Measurements from ENCODE around the gene LILRA1.
"Not testable (repeated sequence)": the region's sequence is repeated elsewhere in the genome, so short reads cannot be mapped to it uniquely, and the experiment has no call there.

Gene LILRA1

DNA sequence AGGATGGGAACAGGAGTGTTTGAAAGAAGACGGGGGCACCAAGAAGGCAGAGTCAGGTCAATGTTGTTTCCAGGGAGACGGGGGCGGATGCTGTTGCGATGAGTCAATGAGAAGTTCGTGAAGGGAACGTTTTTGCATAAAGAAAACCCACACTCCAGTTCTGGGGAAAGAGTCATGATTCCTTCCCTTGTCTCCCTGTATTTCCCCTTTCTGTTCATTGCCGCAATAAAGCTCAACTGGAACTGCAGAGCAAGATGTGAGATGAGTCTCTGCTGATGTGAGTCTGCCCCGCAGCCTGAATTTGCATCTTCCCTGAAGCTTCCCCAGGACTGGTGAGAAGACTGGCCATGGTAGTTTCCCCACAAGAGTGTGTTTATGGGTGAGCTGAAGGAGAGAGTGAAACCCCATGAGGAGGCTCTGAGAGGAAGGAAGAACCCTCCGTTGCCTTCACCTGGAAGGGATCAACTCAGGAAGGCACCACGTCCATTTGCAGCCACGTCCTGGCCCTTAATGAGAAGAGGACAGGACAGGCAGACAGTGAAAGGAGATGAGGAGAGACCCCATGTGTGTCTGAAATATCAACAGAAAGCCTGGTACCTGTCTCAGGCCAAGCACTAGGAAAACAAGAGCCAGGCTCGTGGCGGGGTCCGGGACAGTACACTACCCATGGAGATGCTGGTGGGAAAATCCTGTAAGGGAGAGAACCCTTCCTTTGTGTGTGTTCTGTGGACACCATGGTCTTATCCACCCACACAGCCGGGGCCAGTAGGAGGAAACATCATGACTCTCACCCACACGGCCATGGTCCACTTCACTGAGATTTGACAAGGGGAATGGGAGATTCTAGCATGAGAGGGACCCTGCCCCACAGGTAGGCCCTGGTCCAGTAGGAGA lies 13.7 kb downstream of the LILRA1 start:
- Mint-ChIP-seq H3K27me3 (no peaks in the 10 kb centered on the region), H3K27ac (peak overlapping the region; percentile 82), H3K4me1 (peaks cover 36% of the 10 kb centered on the region), H3K36me3 (peaks cover 6% of the 10 kb centered on the region), H3K9me3 (peaks cover 4% of the 10 kb centered on the region), H3K4me3 (peak overlapping the region; percentile 74)
- ATAC-seq: peak; percentile 91

- Mint-ChIP-seq H3K9me3 (peaks cover 4% of the 10 kb centered on the region), H3K27me3 (no peaks in the 10 kb centered on the region), H3K36me3 (peaks cover 6% of the 10 kb centered on the region), H3K27ac (peak overlapping the region; percentile 82), H3K4me1 (peaks cover 43% of the 10 kb centered on the region), H3K4me3 (peak overlapping the region; percentile 74)
- no peak for ATAC-seq
Measured at GRCh38 chr19:54607785-54608150, 14.3 kb downstream of the LILRA1 start.

- ATAC-seq: no peak
- peaks cover 45% of the 10 kb centered on the region for H3K4me1 Mint-ChIP-seq
- peaks cover 6% of the 10 kb centered on the region for H3K36me3 Mint-ChIP-seq
- peaks cover 4% of the 10 kb centered on the region for H3K9me3 Mint-ChIP-seq
- H3K27ac Mint-ChIP-seq: peak overlapping the region; percentile 82
- no peaks in the 10 kb centered on the region for H3K27me3 Mint-ChIP-seq
- no peak overlapping the region for H3K4me3 Mint-ChIP-seq
Measured at GRCh38 chr19:54608205-54608604, 14.8 kb downstream of the LILRA1 start.

- no peak for ATAC-seq
- Mint-ChIP-seq H3K4me3 (no peak overlapping the region), H3K4me1 (peaks cover 49% of the 10 kb centered on the region), H3K9me3 (peaks cover 7% of the 10 kb centered on the region), H3K36me3 (peaks cover 6% of the 10 kb centered on the region), H3K27me3 (no peaks in the 10 kb centered on the region), H3K27ac (no peak overlapping the region)
Measured at GRCh38 chr19:54608792-54609191, 15.4 kb downstream of the LILRA1 start.

- H3K36me3 Mint-ChIP-seq: peaks cover 6% of the 10 kb centered on the region
- no peak for ATAC-seq
- H3K27ac Mint-ChIP-seq: peak overlapping the region; percentile 17
- H3K9me3 Mint-ChIP-seq: peaks cover 7% of the 10 kb centered on the region
- peaks cover 55% of the 10 kb centered on the region for H3K4me1 Mint-ChIP-seq
- no peak overlapping the region for H3K4me3 Mint-ChIP-seq
- no peaks in the 10 kb centered on the region for H3K27me3 Mint-ChIP-seq
Measured at GRCh38 chr19:54609356-54609791, 15.9 kb downstream of the LILRA1 start.

DNA sequence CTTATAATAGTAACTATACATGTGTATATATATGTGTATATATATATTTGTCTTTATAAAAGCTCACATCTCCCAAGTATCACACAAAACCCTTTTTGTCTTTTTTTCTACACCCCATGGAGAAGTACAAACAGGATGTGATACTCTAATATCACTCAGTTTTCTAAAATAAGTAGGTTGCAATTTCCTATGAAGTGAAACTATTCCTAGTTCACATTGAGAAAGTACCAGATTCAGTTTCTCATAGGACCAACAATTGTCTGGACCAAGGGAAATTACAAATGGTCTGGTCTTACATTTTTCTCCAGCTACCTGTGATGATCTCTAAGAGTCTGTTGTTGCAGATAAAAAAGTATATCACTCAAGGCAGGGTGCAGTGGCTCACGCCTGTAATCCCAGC lies 19.0 kb downstream of the LILRA1 start:
- H3K27me3 Mint-ChIP-seq: no peaks in the 10 kb centered on the region
- peaks cover 64% of the 10 kb centered on the region for H3K4me1 Mint-ChIP-seq
- H3K4me3 Mint-ChIP-seq: no peak overlapping the region
- H3K36me3 Mint-ChIP-seq: no peaks in the 10 kb centered on the region
- ATAC-seq: no peak
- peaks cover 6% of the 10 kb centered on the region for H3K9me3 Mint-ChIP-seq
- H3K27ac Mint-ChIP-seq: peak overlapping the region; percentile 69

- peaks cover 6% of the 10 kb centered on the region for H3K9me3 Mint-ChIP-seq
- peaks cover 54% of the 10 kb centered on the region for H3K4me1 Mint-ChIP-seq
- no peaks in the 10 kb centered on the region for H3K36me3 Mint-ChIP-seq
- no peak overlapping the region for H3K4me3 Mint-ChIP-seq
- H3K27ac Mint-ChIP-seq: peak overlapping the region; percentile 16
- no peaks in the 10 kb centered on the region for H3K27me3 Mint-ChIP-seq
- no peak for ATAC-seq
Measured at GRCh38 chr19:54614726-54615125, 21.3 kb downstream of the LILRA1 start.

- Mint-ChIP-seq H3K4me1 (peaks cover 58% of the 10 kb centered on the region), H3K27ac (peak overlapping the region; percentile 97), H3K36me3 (no peaks in the 10 kb centered on the region), H3K9me3 (peaks cover 6% of the 10 kb centered on the region), H3K27me3 (no peaks in the 10 kb centered on the region), H3K4me3 (peak overlapping the region; percentile 88)
- ATAC-seq: peak; percentile 65
Measured at GRCh38 chr19:54616057-54616456, 22.6 kb downstream of the LILRA1 start.

- Mint-ChIP-seq H3K4me1 (peaks cover 61% of the 10 kb centered on the region), H3K27ac (peak overlapping the region; percentile 97), H3K27me3 (no peaks in the 10 kb centered on the region), H3K36me3 (peaks cover 8% of the 10 kb centered on the region), H3K4me3 (peak overlapping the region; percentile 88), H3K9me3 (peaks cover 6% of the 10 kb centered on the region)
- ATAC-seq: peak; percentile 96
Measured at GRCh38 chr19:54616821-54617560, 23.6 kb downstream of the LILRA1 start.

- Mint-ChIP-seq H3K27ac (peak overlapping the region; percentile 32), H3K9me3 (no peaks in the 10 kb centered on the region)
Measured at GRCh38 chr19:54620464-54620863, 27.0 kb downstream of the LILRA1 start.

GRCh38 chr19:54622431-54622830 lies 29.0 kb downstream of the LILRA1 start:
- no peaks in the 10 kb centered on the region for H3K9me3 Mint-ChIP-seq
- no peaks in the 10 kb centered on the region for H3K27me3 Mint-ChIP-seq
- peaks cover 69% of the 10 kb centered on the region for H3K4me1 Mint-ChIP-seq
- H3K4me3 Mint-ChIP-seq: peak overlapping the region; percentile 92
- ATAC-seq: no peak
- peak overlapping the region; percentile 84 for H3K27ac Mint-ChIP-seq
- peaks cover 33% of the 10 kb centered on the region for H3K36me3 Mint-ChIP-seq

More at GRCh38 chr19:54620464-54620863, 27.0 kb downstream of the LILRA1 start:
- Mint-ChIP-seq H3K4me1 (peaks cover 65% of the 10 kb centered on the region), H3K36me3 (peaks cover 14% of the 10 kb centered on the region), H3K27me3 (no peaks in the 10 kb centered on the region), H3K4me3 (peak overlapping the region; percentile 69)
- ATAC-seq: no peak

DNA sequence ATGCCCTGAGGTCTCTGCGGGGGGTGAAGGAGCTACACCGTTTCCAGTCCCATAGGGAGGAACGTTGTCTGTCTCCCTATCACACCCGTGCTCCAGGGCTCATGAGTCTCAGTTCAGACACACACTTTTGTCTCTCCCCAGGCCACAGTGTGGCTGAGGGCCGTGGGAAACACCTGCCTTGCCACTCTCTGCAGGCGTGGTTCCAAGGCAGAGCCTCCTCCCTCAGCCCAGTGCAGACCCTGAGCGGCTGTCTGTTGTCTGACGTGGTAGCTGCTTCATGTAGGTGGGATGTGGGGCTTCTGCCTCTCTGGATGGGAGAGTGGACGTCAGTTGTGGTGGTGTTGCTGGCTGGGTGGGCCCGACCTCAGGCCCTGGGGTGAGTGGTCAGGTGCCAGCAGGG lies 30.8 kb downstream of the LILRA1 start:
- ATAC-seq: peak; percentile 77
- not testable (repeated sequence) for H3K9me3 Mint-ChIP-seq, H3K27me3 Mint-ChIP-seq
- Mint-ChIP-seq H3K4me3 (peak overlapping the region; percentile 92), H3K27ac (peak overlapping the region; percentile 84), H3K36me3 (peaks cover 44% of the 10 kb centered on the region), H3K4me1 (peaks cover 87% of the 10 kb centered on the region)

- H3K27ac Mint-ChIP-seq: peak overlapping the region; percentile 84
- H3K9me3 Mint-ChIP-seq, H3K27me3 Mint-ChIP-seq: not testable (repeated sequence)
- H3K4me1 Mint-ChIP-seq: peaks cover 92% of the 10 kb centered on the region
- H3K4me3 Mint-ChIP-seq: peak overlapping the region; percentile 92
- H3K36me3 Mint-ChIP-seq: peaks cover 51% of the 10 kb centered on the region
- ATAC-seq: peak; percentile 91
Measured at GRCh38 chr19:54624934-54625730, 31.7 kb downstream of the LILRA1 start.

GRCh38 chr19:54626757-54627156 lies 33.3 kb downstream of the LILRA1 start:
- Mint-ChIP-seq H3K36me3 (peaks cover 52% of the 10 kb centered on the region), H3K4me1 (peaks cover 92% of the 10 kb centered on the region), H3K9me3 (no peaks in the 10 kb centered on the region), H3K27ac (peak overlapping the region; percentile 84), H3K27me3 (no peaks in the 10 kb centered on the region), H3K4me3 (no peak overlapping the region)
- ATAC-seq: no peak

DNA sequence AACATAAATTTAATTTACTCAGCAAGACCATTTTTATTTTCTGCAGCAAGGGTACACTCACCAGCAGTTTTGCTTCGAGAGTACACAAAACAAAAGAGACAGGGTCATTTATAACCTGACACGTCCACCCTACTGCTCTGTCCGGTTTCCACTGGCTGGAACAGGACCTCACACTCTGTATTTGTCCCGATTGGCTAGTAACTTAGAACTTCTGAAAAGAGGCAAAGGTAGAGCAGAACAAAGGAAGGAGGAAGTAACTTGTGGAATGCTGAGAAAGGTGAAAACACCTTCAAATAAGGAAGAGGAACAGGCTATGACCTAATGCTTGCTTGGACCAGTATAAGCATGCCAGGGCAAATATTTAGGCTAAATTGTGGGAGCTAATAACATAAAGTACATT lies 34.5 kb downstream of the LILRA1 start:
- H3K36me3 Mint-ChIP-seq: peaks cover 55% of the 10 kb centered on the region
- not testable (repeated sequence) for H3K4me3 Mint-ChIP-seq, ATAC-seq, H3K9me3 Mint-ChIP-seq, H3K27me3 Mint-ChIP-seq
- H3K4me1 Mint-ChIP-seq: peaks cover 92% of the 10 kb centered on the region
- peak overlapping the region; percentile 84 for H3K27ac Mint-ChIP-seq
